Panc1 (cell line): ENCODE measurements around the gene PTPRK.

ENCODE experiments used
- CTCF ChIP-seq: fragments of 450-650 bp; IDR thresholded peaks from 2 replicates; pipeline ENCODE4 v1.5.1; 2017; ENCODE audit warnings: mild to moderate bottlenecking
- POLR2AphosphoS5 ChIP-seq: IDR thresholded peaks from 2 replicates; pipeline ENCODE4 v1.6.1; 2012; ENCODE audit warnings: mild to moderate bottlenecking, low read depth, low read length, moderate library complexity

GRCh38 chr6:127924440-127924839 is 596.0 kb downstream of the PTPRK start:
- TF ChIP-seq POLR2AphosphoS5 (no peak), CTCF (no peak)
